Measurements from ENCODE around the gene ARHGEF33.

ARHGEF33 gene

DNA sequence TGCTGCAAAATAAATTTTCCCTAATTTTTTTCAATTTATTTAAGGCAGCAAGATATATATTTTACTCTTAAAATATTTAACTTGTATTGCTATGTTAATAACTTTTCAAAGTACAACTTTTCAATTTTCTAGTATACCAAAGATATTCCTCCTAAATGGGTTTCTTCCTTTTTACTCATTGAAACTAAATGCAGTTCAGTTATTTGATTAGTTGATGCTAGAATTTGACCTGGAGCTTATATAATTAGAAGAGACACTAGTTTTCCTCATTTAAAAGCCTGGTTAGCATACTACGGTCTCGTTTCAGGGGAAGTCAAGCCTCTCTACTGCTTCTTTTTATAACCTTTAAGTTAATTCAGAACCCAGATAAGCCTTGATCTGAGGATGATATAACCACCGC is at the start of gene ARHGEF33:
TSS of gene ARHGEF33 (plus strand) at position 301 of the 400 bp plus-strand sequence. CDS start 29,573 bp downstream, outside the sequence.
- Histone ChIP-seq H3K36me3 (no peaks in the 10 kb centered on the region), H3K9me3 (ENCODE audit: severe bottlenecking) (peaks cover 5% of the 10 kb centered on the region), H3K4me3 (ENCODE audit: low read depth, low read length) (no peak within 1 kb of the TSS), H3K27me3 (ENCODE audit: insufficient read depth, low read depth, severe bottlenecking) (no peaks in the 10 kb centered on the region), H3K27ac (no peak within 1 kb of the TSS)
- DNase-seq, result no peak
- TF ChIP-seq, protein P1, sequence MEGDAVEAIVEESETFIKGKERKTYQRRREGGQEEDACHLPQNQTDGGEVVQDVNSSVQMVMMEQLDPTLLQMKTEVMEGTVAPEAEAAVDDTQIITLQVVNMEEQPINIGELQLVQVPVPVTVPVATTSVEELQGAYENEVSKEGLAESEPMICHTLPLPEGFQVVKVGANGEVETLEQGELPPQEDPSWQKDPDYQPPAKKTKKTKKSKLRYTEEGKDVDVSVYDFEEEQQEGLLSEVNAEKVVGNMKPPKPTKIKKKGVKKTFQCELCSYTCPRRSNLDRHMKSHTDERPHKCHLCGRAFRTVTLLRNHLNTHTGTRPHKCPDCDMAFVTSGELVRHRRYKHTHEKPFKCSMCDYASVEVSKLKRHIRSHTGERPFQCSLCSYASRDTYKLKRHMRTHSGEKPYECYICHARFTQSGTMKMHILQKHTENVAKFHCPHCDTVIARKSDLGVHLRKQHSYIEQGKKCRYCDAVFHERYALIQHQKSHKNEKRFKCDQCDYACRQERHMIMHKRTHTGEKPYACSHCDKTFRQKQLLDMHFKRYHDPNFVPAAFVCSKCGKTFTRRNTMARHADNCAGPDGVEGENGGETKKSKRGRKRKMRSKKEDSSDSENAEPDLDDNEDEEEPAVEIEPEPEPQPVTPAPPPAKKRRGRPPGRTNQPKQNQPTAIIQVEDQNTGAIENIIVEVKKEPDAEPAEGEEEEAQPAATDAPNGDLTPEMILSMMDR (IDR thresholded peaks at IDR 0.05; ENCODE audit: low read depth, low read length), result no peak

DNA sequence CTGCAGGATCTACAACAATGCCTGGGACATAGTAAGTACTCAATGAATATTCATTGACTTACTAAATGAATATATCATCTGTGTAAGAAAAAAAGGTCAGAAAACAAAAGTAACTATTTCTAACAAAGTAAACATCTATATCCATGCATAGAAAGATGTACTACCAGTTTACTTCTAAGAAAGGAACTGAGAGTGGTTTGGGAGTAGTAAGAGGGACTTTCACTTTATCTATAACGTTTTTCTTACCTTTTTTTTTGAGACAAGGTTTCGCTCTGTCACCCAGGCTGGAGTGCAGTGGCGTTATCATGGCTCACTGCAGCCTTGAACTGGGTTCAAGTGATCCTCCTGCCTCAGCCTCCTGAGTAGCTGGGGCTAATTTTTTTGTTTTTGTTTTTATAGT is 39.6 kb upstream of the ARHGEF33 start:
- TF ChIP-seq, protein P1 (IDR thresholded peaks at IDR 0.05; ENCODE audit: low read depth, low read length), result no peak
- no peak for DNase-seq
- no peaks in the 10 kb centered on the region for H3K27me3 ChIP-seq (ENCODE audit: insufficient read depth, low read depth, severe bottlenecking)
- H3K4me3 ChIP-seq (ENCODE audit: low read depth, low read length), result no peak overlapping the region
- no peaks in the 10 kb centered on the region for H3K9me3 ChIP-seq (ENCODE audit: severe bottlenecking)
- peaks cover 39% of the 10 kb centered on the region for H3K36me3 ChIP-seq
- no peak overlapping the region for H3K27ac ChIP-seq

DNA sequence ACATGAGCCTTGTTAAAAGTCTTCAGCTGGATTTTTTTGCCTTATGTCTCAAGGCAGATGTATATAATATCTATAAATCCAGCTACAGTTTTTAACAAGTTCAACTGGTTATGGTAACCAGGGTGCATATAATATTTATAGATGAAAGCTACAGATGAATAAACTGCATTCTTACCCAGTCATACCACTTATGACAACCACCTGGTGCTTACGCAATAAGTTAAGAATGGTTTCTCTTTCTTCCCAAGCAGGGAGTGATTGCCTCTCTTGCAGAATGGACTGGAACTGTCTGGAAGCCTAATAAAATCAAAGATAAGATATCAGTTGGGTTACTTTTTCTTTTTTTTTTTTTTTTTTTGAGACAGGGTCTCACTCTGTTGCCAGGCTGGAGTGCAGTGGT is 33.5 kb upstream of the ARHGEF33 start:
- Histone ChIP-seq H3K27me3 (ENCODE audit: insufficient read depth, low read depth, severe bottlenecking) (no peaks in the 10 kb centered on the region), H3K9me3 (ENCODE audit: severe bottlenecking) (no peaks in the 10 kb centered on the region), H3K36me3 (peaks cover 71% of the 10 kb centered on the region), H3K4me3 (ENCODE audit: low read depth, low read length) (no peak overlapping the region), H3K27ac (no peak overlapping the region)
- TF ChIP-seq, protein P1 (IDR thresholded peaks at IDR 0.05; ENCODE audit: low read depth, low read length), result no peak
- no peak for DNase-seq

- Histone ChIP-seq H3K9me3 (ENCODE audit: severe bottlenecking) (no peaks in the 10 kb centered on the region), H3K27ac (no peak overlapping the region), H3K4me3 (ENCODE audit: low read depth, low read length) (no peak overlapping the region), H3K27me3 (ENCODE audit: insufficient read depth, low read depth, severe bottlenecking) (no peaks in the 10 kb centered on the region), H3K36me3 (peaks cover 69% of the 10 kb centered on the region)
- no peak for DNase-seq
- TF ChIP-seq, protein P1 (IDR thresholded peaks at IDR 0.05; ENCODE audit: low read depth, low read length), result no peak
Observed at GRCh38 chr2:38862476-38862875, 27.2 kb upstream of the ARHGEF33 start.

DNA sequence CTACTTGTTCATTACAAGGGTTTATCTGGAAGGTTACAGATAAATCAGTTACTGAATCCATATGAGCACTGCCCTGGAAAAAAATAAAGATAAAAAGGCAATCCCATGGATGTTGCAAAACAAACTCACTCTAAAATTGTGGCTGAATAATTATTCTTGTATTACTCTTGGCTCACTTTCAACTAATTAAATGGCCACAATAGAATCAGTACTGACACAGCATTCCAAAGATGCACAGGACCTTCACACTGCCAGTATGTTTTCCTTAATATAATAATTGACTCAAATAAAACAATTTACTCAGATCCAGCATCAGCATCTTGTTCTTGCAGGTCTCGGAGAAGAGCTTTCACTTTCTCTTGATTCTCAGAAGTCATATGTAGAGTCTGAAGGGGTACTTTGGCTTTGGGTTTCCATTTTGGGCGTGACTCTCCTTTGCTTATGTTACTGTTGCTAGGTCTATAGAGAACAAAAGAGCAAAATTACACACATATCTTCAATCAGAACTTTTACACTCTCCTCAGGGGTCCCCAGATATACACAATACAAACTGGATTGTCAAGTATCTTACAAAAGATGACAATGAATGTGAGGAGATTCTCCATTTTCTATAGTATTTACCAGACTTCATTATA is 26.5 kb upstream of the ARHGEF33 start:
- TF ChIP-seq, protein P1 (IDR thresholded peaks at IDR 0.05; ENCODE audit: low read depth, low read length), result no peak
- no peak for DNase-seq
- Histone ChIP-seq H3K4me3 (ENCODE audit: low read depth, low read length) (no peak overlapping the region), H3K9me3 (ENCODE audit: severe bottlenecking) (no peaks in the 10 kb centered on the region), H3K36me3 (peaks cover 67% of the 10 kb centered on the region), H3K27me3 (ENCODE audit: insufficient read depth, low read depth, severe bottlenecking) (no peaks in the 10 kb centered on the region), H3K27ac (no peak overlapping the region)

All from WERI-Rb-1 (cell line).